Mesendoderm (in vitro differentiated cells): ENCODE measurements around the gene YDJC.
"Not testable (repeated sequence)": the region's sequence is repeated elsewhere in the genome, so short reads cannot be mapped to it uniquely, and the experiment has no call there.

Experiments used
- DNase-seq: peaks from one replicate; pipeline ENCODE4 v3.0.0; 2013
- H2AK5ac ChIP-seq: 2 replicates; pipeline ENCODE4 v1.6.1; 2013; ENCODE audit warnings: low read length, inconsistent platforms
- H2BK120ac ChIP-seq: 2 replicates; pipeline ENCODE4 v1.6.1; 2013; ENCODE audit warnings: low read depth, mild to moderate bottlenecking, low read length, moderate library complexity, mixed read lengths
- H2BK15ac ChIP-seq: replicated peaks from 2 replicates; pipeline ENCODE4 v1.6.1; 2013; ENCODE audit warnings: low read depth, mild to moderate bottlenecking, moderate library complexity
- H2BK5ac ChIP-seq: 2 replicates; pipeline ENCODE4 v1.6.1; 2013; ENCODE audit warnings: low read length, inconsistent platforms
- H3K18ac ChIP-seq: 2 replicates; pipeline ENCODE4 v1.6.1; 2013; ENCODE audit warnings: mild to moderate bottlenecking, low read length, mixed read lengths
- H3K23ac ChIP-seq: one replicate; pipeline ENCODE4 v1.6.1; 2013; ENCODE audit warnings: low read length
- H3K27ac ChIP-seq: 2 replicates; pipeline ENCODE4 v1.5.1; 2013; ENCODE audit warnings: low read depth, mild to moderate bottlenecking, inconsistent platforms, low read length, moderate library complexity
- H3K27me3 ChIP-seq: 2 replicates; pipeline ENCODE4 v1.6.1; 2013; ENCODE audit warnings: low read length, control low read depth, mild to moderate bottlenecking, inconsistent platforms; ENCODE audit not compliant: insufficient read depth, poor library complexity
- H3K36me3 ChIP-seq: 2 replicates; pipeline ENCODE4 v1.6.1; 2013; ENCODE audit warnings: low read length, inconsistent platforms; ENCODE audit not compliant: control insufficient read depth, insufficient read depth
- H3K4ac ChIP-seq: one replicate; pipeline ENCODE4 v1.6.1; 2013; ENCODE audit warnings: low read depth, mild to moderate bottlenecking, low read length, moderate library complexity
- H3K4me1 ChIP-seq: 2 replicates; pipeline ENCODE4 v1.6.1; 2013; ENCODE audit warnings: low read depth, low read length, inconsistent platforms; ENCODE audit not compliant: control insufficient read depth
- H3K4me2 ChIP-seq: 2 replicates; pipeline ENCODE4 v1.6.1; 2013; ENCODE audit warnings: low read length
- H3K4me3 ChIP-seq: 2 replicates; pipeline ENCODE4 v1.5.1; 2013; ENCODE audit warnings: mild to moderate bottlenecking, low read length
- H3K56ac ChIP-seq: one replicate; pipeline ENCODE4 v1.6.1; 2013; ENCODE audit warnings: low read length
- H3K79me1 ChIP-seq: 2 replicates; pipeline ENCODE4 v1.6.1; 2013; ENCODE audit warnings: low read length, inconsistent platforms
- H3K79me2 ChIP-seq: 2 replicates; pipeline ENCODE4 v1.6.1; 2013; ENCODE audit warnings: mild to moderate bottlenecking, low read length; ENCODE audit not compliant: control insufficient read depth, insufficient read depth
- H3K9ac ChIP-seq: 2 replicates; pipeline ENCODE4 v1.6.1; 2013; ENCODE audit warnings: low read length, inconsistent platforms
- H4K5ac ChIP-seq: one replicate; pipeline ENCODE4 v1.6.1; 2013; ENCODE audit warnings: low read length
- H4K8ac ChIP-seq: one replicate; pipeline ENCODE4 v1.6.1; 2013; ENCODE audit warnings: low read depth, mild to moderate bottlenecking, control low read depth, low read length, moderate library complexity
- whole genome bisulfite sequencing: extraction: QIAGEN DNeasy Blood & Tissue Kit; methylation state at CpG from one replicate; pipeline ENCODE4 v1.1.7; 2013; ENCODE audit warnings: low lambda C conversion rate, missing lambda C conversion rate; ENCODE audit not compliant: insufficient coverage; ENCODE audit errors: extremely low coverage; 5-methylcytosine and 5-hydroxymethylcytosine counted together

Gene YDJC

DNA sequence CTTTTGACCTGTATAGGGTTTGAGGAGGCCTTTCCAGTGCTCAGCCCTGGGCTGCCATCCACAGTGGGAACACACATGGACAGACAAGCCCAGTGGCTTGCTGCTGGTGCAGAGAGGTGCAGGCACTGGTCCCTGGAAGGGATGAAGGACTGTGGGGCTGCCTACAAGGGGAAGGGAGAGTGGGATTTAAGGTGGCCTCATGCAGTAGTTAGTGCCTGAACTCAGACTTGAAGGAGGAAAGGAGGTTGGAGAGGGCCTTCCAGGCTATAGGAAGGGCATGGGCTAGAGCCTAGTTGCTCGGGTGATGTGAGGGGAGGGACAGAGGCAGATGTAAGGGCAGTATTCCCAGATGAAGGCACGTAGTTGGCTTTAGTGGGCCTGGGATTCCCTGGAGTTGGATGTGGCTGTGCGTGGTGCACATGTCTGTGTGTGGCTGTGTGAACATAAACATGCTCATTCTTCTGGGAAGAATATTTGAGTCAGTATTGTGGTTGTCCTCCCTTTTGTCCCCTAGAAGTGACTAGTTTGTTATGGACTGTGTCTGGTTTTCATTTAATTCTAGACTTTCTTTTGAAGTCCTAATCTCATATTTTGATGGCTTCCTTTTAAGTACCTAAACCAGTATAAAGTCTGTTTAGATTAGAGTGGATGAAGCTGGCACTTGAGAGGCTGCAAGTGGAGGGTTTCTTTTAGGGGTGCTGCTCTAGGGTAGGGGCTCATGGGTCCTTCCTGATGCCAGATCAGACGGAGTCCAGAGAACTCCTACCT, 18.4 kb downstream of the YDJC start:
- H2BK15ac ChIP-seq: no peak overlapping the region
- H3K36me3 ChIP-seq: peaks cover 7% of the 10 kb centered on the region
- H3K79me2 ChIP-seq: peaks cover 39% of the 10 kb centered on the region
- H3K56ac ChIP-seq: no peak overlapping the region
- no peaks in the 10 kb centered on the region for H3K27me3 ChIP-seq
- H2BK120ac ChIP-seq: no peak overlapping the region
- no peak overlapping the region for H3K18ac ChIP-seq
- no peak overlapping the region for H3K4me3 ChIP-seq
- H3K79me1 ChIP-seq: peaks cover 41% of the 10 kb centered on the region
- no peak overlapping the region for H4K8ac ChIP-seq
- no peak overlapping the region for H3K9ac ChIP-seq
- no peak overlapping the region for H3K27ac ChIP-seq
- H3K23ac ChIP-seq: no peak overlapping the region
- H3K4ac ChIP-seq: no peak overlapping the region
- H2BK5ac ChIP-seq: no peak overlapping the region
- no peak for DNase-seq
- no peak overlapping the region for H4K5ac ChIP-seq
- no CpG with 5 or more reads among the region's 4 CpGs for WGBS
- H3K4me1 ChIP-seq: no peaks in the 10 kb centered on the region
- H3K4me2 ChIP-seq: no peak overlapping the region
- no peak overlapping the region for H2AK5ac ChIP-seq

DNA sequence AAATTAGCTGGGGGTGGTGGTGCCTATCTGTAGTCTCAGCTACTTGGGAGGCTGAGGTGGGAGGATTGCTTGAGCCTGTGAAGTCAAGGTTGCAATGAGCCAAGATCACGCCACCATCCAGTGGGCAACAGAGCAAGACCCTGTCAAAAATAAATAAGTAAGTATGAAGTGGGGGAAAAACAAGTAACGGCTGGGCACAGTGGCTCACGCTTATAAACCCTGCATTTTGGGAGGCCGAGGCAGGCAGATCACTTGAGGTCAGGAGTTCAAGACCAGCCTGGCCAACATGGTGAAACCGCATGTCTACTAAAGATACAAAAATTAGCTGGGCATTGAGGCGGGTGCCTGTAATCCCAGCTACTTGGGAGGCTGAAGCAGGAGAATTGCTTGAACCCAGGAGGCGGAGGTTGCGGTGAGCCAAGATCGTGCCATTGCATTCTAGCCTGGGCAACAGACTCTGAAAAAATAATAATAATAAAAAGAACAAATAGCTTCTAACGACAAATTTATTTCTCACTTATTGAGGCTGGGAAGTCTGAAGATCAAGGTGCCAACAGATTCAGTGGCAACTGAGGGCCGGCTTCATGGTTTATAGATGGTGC, 20.2 kb downstream of the YDJC start:
- H3K27me3 ChIP-seq: not testable (repeated sequence)

DNA sequence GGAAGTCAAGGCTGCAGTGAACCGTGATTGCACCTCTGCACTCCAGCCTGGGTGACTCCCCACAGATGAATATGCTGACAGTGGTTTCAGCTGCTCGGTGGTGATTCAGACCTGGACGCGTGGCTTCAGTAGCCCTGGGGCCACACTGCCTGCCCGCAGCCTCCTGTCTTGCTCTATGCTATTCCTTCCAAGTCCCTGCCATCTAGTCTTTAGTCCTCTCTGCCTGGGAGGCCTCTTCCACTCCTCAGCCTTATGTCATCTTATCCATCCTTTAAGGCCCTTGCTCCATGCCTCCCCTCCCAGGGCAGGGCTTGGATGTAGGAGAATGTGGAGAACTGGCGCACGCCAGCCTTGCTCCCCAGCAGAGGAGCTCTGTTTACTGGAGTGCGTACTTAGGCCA, 23.0 kb downstream of the YDJC start:
- no peak overlapping the region for H3K23ac ChIP-seq
- H3K4me1 ChIP-seq: no peaks in the 10 kb centered on the region
- H2BK120ac ChIP-seq: no peak overlapping the region
- no peaks in the 10 kb centered on the region for H3K27me3 ChIP-seq
- H3K4me2 ChIP-seq: no peak overlapping the region
- H3K27ac ChIP-seq: no peak overlapping the region
- no peak overlapping the region for H3K9ac ChIP-seq
- no peak overlapping the region for H4K5ac ChIP-seq
- H3K36me3 ChIP-seq: peaks cover 9% of the 10 kb centered on the region
- no peak overlapping the region for H3K4me3 ChIP-seq
- H2AK5ac ChIP-seq: no peak overlapping the region
- H3K4ac ChIP-seq: no peak overlapping the region
- H2BK15ac ChIP-seq: no peak overlapping the region
- DNase-seq: no peak
- H3K56ac ChIP-seq: no peak overlapping the region
- WGBS: no CpG with 5 or more reads among the region's 8 CpGs
- H4K8ac ChIP-seq: no peak overlapping the region
- peaks cover 52% of the 10 kb centered on the region for H3K79me2 ChIP-seq
- no peak overlapping the region for H2BK5ac ChIP-seq
- H3K18ac ChIP-seq: no peak overlapping the region
- H3K79me1 ChIP-seq: peaks cover 39% of the 10 kb centered on the region

More for the DNA sequence above, 20.2 kb downstream of the YDJC start:
- not testable (repeated sequence) for H3K23ac ChIP-seq, H3K18ac ChIP-seq, H2BK120ac ChIP-seq, DNase-seq, H3K36me3 ChIP-seq, H4K5ac ChIP-seq, H2AK5ac ChIP-seq, H3K9ac ChIP-seq, H3K4me3 ChIP-seq, H3K4me2 ChIP-seq, H3K4me1 ChIP-seq, H2BK15ac ChIP-seq, H3K4ac ChIP-seq, H4K8ac ChIP-seq, H3K56ac ChIP-seq, H2BK5ac ChIP-seq, H3K27ac ChIP-seq
- Histone ChIP-seq H3K79me2 (peaks cover 51% of the 10 kb centered on the region), H3K79me1 (peaks cover 42% of the 10 kb centered on the region)
- WGBS: no CpG with 5 or more reads among the region's 11 CpGs

DNA sequence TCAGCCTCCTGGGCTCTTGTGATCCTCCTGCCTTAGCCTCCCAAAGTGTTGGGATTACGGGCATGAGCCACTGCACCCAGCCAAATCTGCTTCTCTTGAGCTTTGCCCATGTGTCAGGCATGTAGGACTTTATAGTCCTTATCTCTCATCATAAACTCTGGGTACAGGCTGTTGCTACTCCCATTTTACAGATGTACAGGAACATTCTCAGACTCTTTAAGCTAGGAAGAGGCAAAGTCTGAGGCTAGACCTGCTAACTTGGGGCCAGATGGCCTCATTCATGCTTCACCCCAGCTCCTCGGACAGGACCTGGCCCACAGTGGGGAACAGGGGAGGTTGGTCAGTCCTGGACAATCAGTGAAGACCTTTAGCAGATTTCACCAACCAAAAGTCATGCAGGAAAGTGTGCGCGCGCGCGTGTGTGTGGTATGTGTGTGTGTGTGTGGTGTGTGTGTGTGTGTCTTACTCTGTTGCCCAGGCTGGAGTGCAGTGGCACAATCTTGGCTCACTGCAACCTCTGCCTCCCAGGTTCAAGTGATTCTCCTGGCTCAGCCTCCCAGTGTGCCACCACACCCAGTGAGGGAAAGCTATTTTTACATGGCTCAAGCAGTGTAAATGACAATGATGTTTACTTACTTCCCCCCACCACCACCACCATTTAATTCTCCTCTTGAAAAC, 23.8 kb downstream of the YDJC start:
- Histone ChIP-seq H4K5ac (no peak overlapping the region), H3K36me3 (peaks cover 5% of the 10 kb centered on the region), H2BK15ac (no peak overlapping the region), H3K56ac (no peak overlapping the region), H2BK5ac (no peak overlapping the region), H3K4me1 (no peaks in the 10 kb centered on the region), H3K4me3 (no peak overlapping the region), H3K23ac (no peak overlapping the region), H3K9ac (no peak overlapping the region), H3K4me2 (no peak overlapping the region), H3K27me3 (no peaks in the 10 kb centered on the region), H3K4ac (no peak overlapping the region), H3K79me1 (peaks cover 34% of the 10 kb centered on the region), H3K18ac (no peak overlapping the region), H2BK120ac (no peak overlapping the region), H4K8ac (no peak overlapping the region), H3K27ac (no peak overlapping the region), H2AK5ac (no peak overlapping the region), H3K79me2 (peaks cover 55% of the 10 kb centered on the region)
- DNase-seq: no peak
- WGBS: no CpG with 5 or more reads among the region's 7 CpGs

DNA sequence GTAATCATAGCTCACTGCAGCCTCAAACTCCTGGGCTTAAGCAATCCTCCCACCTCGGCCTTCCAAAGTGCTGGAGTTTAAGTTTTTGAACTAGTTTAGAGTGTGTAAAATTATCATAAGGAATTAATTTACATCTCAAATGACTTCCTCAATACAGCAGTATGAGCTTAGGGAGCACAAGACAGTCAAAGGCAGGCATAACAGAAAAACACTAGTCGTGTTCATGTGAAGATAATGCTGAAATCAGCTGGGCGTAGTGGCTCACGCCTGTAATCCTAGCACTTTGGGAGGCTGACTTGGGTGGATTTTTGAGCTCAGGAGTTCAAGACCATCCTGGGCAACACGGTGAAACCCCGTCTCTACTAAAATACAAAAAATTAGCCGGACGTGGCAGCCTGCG, 25.8 kb downstream of the YDJC start:
- Histone ChIP-seq H3K4me2 (no peak overlapping the region), H3K79me1 (peaks cover 34% of the 10 kb centered on the region), H2BK5ac (no peak overlapping the region), H3K56ac (no peak overlapping the region), H3K36me3 (peaks cover 5% of the 10 kb centered on the region), H2BK15ac (no peak overlapping the region), H3K4ac (no peak overlapping the region), H3K27ac (no peak overlapping the region), H3K4me3 (no peak overlapping the region), H3K27me3 (no peaks in the 10 kb centered on the region), H3K4me1 (no peaks in the 10 kb centered on the region), H2BK120ac (no peak overlapping the region), H2AK5ac (no peak overlapping the region), H4K5ac (no peak overlapping the region), H3K23ac (no peak overlapping the region), H3K9ac (no peak overlapping the region), H3K18ac (no peak overlapping the region), H3K79me2 (peaks cover 66% of the 10 kb centered on the region), H4K8ac (no peak overlapping the region)
- no CpG with 5 or more reads among the region's 9 CpGs for WGBS
- DNase-seq: no peak
